ENCODE data around the gene CRACDL.

Gene CRACDL

GRCh38 chr2:98839292-98839691 lies 96.7 kb downstream of the CRACDL start:
- TF ChIP-seq CTCF (IDR thresholded peaks at IDR 0.05) = no peak

- TF ChIP-seq CTCF (IDR thresholded peaks at IDR 0.05) = no peak
Measured at GRCh38 chr2:98835831-98836385, 100.1 kb downstream of the CRACDL start.

- TF ChIP-seq CTCF (IDR thresholded peaks at IDR 0.05) = no peak
Measured at GRCh38 chr2:98833917-98834263, 102.1 kb downstream of the CRACDL start.

- TF ChIP-seq CTCF (IDR thresholded peaks at IDR 0.05) = no peak
Measured at GRCh38 chr2:98833172-98833916, 102.7 kb downstream of the CRACDL start.

- no peak for TF ChIP-seq CTCF (IDR thresholded peaks at IDR 0.05)
Measured at GRCh38 chr2:98832172-98832571, 103.9 kb downstream of the CRACDL start.

- TF ChIP-seq CTCF (IDR thresholded peaks at IDR 0.05) = no peak
Measured at GRCh38 chr2:98830571-98831145, 105.4 kb downstream of the CRACDL start.

GRCh38 chr2:98829581-98830270 lies 106.3 kb downstream of the CRACDL start:
- TF ChIP-seq CTCF (IDR thresholded peaks at IDR 0.05) = no peak
